Measurements from ENCODE around the gene GLS2.

Gene GLS2

GRCh38 chr12:56486694-56487093 lies 1.3 kb downstream of the GLS2 start:
- no peak overlapping the region for H3K4me3 ChIP-seq (ENCODE audit: low read depth, low read length)
- no peak for TF ChIP-seq CTCF (IDR thresholded peaks at IDR 0.05; ENCODE audit: borderline replicate concordance, insufficient read depth, low read depth, low read length)

- H3K4me3 ChIP-seq (ENCODE audit: low read depth, low read length), result no peak overlapping the region
- TF ChIP-seq CTCF (IDR thresholded peaks at IDR 0.05; ENCODE audit: borderline replicate concordance, insufficient read depth, low read depth, low read length), result no peak
Observed at GRCh38 chr12:56484566-56484965, 3.4 kb downstream of the GLS2 start.

GRCh38 chr12:56479625-56480024 lies 8.3 kb downstream of the GLS2 start:
- no peak overlapping the region for H3K4me3 ChIP-seq (ENCODE audit: low read depth, low read length)
- TF ChIP-seq CTCF (IDR thresholded peaks at IDR 0.05; ENCODE audit: borderline replicate concordance, insufficient read depth, low read depth, low read length), result no peak

- no peak for TF ChIP-seq CTCF (IDR thresholded peaks at IDR 0.05; ENCODE audit: borderline replicate concordance, insufficient read depth, low read depth, low read length)
- no peak overlapping the region for H3K4me3 ChIP-seq (ENCODE audit: low read depth, low read length)
Observed at GRCh38 chr12:56477521-56478225, 10.3 kb downstream of the GLS2 start.

GRCh38 chr12:56476972-56477432 lies 11.0 kb downstream of the GLS2 start:
- H3K4me3 ChIP-seq (ENCODE audit: low read depth, low read length), result no peak overlapping the region
- TF ChIP-seq CTCF (IDR thresholded peaks at IDR 0.05; ENCODE audit: borderline replicate concordance, insufficient read depth, low read depth, low read length), result no peak

GRCh38 chr12:56476143-56476542 lies 11.8 kb downstream of the GLS2 start:
- TF ChIP-seq CTCF (IDR thresholded peaks at IDR 0.05; ENCODE audit: borderline replicate concordance, insufficient read depth, low read depth, low read length), result no peak
- H3K4me3 ChIP-seq (ENCODE audit: low read depth, low read length), result no peak overlapping the region

GRCh38 chr12:56474389-56474788 lies 13.6 kb downstream of the GLS2 start:
- no peak overlapping the region for H3K4me3 ChIP-seq (ENCODE audit: low read depth, low read length)
- TF ChIP-seq CTCF (IDR thresholded peaks at IDR 0.05; ENCODE audit: borderline replicate concordance, insufficient read depth, low read depth, low read length), result no peak

Data from GM12875 (cell line).